HG03342 (cell line): ENCODE data around the gene FADS3.

Source experiments
- ATAC-seq: cut with Tn5 transposase; IDR thresholded peaks from one replicate; pipeline ENCODE4 v1.9.1; 2021; ENCODE audit warnings: mild to moderate bottlenecking, moderate library complexity; ENCODE audit not compliant: unreplicated experiment

Gene FADS3

DNA sequence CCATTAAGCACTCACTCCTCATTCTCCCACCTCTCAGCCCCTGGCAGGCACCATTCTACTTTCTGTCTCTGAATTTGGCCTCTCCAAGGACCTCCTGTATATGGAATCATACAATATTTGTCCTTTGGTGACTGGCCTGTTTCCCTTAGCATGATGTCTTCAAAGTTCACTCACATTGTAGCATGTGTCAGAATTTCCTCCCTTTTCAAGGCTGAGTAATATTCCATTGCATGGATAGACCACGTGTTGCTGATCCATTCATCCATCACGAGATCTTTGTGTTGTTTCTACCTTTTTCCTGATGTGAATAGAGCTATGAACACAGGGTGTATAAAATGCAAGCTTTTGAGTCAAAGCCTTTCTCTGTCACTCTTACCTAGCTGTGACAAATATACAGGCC is 51.6 kb downstream of the FADS3 start:
- ATAC-seq, result no peak

DNA sequence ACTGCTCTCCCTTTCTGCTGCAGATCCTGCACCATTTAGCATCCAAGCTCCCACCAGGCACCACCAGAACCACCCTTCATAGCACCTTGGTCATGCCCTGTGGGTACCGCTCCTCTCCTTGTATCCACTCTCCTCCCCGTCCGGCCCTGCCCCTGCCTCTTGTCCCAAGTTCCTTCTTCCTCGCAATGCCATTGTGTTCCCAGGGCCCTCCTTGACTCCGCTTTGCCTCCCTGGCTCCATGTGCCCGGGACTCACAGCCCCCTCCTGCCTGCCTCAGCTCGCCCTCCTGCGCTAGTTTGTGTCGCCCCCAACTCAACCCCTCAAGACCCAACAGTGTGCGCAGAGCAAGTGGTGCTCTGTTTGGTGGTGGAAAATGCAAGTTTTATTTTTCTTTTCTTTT is 52.4 kb downstream of the FADS3 start:
- ATAC-seq, result no peak

DNA sequence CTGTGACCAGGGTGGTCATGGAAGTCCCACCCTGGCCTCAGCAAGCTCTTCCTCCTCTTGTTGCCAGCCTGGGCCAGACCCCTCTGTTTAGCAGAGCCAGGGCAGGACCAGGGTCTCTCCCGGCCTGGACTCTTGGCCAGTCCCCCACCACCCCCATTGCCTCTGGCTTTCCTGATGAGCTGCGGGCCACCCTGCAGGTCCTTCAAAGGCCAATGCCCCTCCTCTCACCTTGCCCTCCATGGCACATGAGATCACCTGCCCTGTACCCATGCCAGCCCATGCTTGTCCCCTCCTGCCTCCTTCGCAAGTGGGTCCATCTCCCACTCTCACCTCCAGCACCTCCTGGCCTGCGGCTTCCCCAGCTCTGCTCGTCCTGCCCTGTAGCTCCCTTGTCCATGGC is 52.8 kb downstream of the FADS3 start:
- ATAC-seq, result no peak

DNA sequence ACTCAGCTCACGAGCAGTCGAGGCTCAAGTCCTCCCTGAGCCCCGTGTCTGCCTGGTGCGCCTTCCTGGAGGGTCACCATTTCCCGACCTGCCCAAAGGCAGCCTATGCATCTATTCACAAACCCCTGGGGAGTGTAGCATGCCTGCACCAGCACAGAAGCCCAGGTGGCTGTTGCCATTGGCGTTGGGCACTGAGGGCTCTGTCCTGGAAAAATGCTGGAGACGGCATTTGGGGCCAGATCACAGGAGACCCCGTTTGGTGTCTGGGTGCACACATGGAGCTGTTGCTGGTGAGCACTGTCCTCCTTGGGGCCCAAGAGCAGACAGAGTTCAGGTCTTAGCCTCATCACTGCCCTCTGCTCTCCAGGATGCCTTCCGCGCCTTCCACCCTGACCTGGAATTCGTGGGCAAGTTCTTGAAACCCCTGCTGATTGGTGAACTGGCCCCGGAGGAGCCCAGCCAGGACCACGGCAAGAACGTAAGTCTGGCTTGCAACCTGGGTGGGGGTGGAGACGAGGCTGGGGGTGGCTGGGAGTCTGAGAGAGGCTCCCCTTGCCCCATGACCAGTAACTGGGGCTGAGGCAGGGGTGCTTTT is 53.8 kb downstream of the FADS3 start:
- ATAC-seq, result no peak

DNA sequence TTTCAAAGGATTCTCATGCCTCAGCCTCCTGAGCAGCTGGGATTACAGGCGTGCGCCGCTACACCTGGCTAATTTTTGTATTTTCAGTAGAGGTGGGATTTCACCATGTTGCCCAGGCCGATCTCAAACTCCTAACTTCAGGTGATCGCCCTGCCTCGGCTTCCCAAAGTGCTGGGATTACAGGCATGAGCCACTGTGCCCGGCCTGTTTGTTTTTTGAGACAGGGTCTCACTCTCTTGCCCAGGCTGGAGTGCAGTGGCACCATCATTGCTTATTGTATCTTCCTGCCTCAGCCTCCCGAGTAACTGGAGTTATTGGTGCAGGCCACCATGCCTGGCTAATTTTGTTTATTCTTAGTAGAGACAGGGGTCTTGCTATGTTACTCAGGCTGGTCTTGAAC is 55.2 kb downstream of the FADS3 start:
- ATAC-seq, result no peak

DNA sequence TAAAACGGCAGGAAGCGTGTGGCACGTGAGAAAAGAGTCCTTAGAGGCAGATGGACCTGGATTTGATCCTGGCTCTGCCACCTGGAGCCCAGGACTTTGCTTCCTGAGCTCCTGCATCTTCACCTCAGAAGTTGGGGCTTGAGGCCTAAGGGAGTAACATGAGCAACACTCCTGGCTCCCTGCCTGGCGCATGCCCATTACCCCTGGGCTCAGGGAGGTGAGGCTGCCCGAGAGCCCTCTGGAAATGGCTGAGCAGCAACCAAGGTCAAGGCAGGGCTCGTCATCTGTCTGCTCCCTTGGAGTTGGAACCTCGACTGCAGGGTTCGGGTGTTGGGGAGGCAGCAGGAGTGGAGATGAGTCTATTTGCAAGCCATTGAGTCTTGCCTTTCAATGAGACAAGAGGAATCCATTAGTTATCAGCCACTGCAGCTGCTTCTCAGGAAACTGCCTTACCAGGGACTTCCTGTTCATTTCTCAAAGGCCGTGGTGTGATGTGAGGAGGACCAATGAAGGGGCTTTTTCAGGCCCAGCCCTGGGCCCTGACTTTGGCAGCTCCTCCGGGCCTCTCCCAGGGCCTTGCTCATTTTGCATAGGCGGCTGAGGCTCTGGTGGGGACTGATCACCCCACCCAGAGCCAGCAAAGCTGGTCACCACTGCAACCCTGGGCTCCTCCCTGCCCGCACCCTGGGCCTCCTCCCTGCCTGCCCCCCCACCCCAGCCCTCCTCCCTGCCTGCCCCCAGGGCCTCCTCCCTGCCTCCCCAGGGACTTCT is 56.9 kb downstream of the FADS3 start:
- ATAC-seq, result peak; percentile 90

DNA sequence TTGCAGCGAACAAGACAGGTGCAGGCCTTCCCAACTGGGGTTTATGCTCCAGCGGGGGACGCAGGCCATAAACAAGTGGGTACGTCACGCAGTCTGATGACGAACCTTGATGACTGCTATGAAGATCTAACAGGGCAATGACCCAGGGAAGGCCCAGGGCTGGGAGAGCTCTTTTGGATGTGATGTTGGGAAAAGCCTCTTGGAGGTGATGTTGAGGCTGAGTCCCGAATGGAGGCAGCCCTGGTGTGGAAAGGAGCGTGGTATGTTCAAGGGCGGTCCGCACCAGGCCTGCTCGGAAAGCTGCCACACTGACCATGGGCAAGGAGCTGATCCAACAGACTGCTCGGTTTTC is 57.4 kb downstream of the FADS3 start:
- ATAC-seq, result no peak

DNA sequence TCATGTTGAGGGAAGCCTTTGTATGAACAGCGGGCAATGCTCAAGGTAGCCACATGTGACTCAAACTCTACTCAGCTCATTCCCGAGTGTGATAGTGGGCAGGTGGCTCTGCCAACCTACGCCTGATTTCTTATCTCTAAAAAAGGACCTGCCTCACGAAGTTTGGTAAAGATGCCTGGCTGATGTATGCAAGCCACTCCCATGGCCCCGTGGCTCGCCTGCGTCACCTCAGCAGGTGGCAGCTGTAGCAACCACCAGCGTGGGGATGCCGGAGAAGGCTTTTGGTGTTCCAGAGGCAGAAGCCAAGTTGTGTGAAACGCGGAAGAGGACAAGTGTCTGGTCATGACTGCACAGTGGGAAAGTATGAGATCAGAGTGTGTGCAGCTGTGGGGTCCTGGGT is 57.9 kb downstream of the FADS3 start:
- ATAC-seq, result no peak

DNA sequence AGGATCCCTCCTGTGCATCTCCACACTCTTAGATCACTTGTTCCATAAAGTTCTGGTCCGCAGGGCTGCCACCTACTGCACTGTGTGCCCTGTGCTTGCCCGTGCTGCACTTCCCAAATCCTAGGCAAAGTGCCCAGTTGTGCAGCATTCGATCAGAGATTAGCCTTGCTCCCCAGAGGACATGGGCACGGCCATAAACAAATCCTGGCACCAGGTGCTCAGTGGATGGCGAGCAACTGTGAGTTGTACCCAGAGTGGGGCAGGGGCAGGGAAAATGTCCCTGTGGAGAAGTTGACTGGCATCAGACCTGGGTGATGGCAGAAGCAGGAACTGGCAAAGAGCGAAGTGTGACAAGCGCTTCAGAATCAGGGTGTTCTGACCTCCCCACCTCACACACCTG is 58.6 kb downstream of the FADS3 start:
- ATAC-seq, result no peak

DNA sequence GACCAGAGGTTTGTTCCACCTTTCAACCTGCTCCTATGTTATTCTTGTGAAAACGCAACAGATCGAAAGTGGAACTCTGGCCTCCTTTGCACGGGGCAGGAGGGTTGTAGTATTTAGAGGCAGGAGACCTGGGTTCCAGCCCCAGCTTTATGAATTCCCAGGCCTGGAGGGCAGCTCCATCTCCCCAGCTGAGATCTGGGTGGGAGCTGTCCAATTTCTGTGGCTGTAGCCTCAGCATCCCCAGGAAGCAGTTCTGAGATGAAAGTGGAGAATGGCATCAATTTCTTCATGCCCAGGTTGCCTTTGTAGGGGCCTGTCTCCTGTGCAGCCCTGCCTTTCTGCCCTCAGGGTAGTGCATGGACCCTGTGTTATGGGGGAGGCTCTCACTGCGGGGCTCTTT is 59.1 kb downstream of the FADS3 start:
- ATAC-seq, result no peak

DNA sequence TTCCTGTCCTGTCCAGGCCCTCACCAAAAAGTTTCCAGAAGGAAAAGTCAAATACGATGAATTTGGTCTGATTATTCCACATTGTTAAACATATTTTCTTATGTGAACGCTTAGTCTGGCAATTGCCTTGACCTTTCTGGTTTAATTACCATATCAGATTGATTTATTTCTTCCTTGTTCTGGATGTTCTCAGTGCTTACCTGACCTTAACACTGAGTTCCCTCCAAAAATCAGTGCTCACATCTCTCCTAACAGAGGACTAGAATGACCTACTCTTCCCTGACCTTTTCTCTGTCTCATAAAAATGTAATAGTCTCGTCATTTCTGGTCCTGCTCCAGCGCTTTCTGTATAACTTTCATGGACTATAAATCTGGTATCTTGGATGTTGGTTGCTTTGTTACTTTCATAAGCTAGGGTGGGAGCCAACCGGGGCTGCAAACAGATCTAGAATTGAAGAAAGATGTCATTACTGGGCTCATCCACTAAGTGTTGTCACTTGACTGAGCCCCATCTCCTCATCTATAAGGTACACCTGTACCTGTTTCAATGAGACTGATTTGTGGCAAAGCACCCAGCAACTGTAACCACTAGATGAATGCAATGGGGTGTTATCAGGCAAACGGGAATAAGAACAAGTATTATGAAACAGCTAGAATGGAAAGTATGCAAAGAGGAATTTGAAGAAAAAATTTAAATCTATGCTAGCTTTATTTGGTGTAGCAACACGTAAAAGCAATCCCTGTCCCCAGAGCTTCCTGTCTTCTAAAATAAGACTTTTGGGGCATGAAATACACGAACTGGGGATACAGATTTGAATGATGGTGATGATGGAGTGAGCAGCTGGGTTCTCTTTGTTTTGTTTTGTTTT is 60.9 kb downstream of the FADS3 start:
- ATAC-seq, result no peak

DNA sequence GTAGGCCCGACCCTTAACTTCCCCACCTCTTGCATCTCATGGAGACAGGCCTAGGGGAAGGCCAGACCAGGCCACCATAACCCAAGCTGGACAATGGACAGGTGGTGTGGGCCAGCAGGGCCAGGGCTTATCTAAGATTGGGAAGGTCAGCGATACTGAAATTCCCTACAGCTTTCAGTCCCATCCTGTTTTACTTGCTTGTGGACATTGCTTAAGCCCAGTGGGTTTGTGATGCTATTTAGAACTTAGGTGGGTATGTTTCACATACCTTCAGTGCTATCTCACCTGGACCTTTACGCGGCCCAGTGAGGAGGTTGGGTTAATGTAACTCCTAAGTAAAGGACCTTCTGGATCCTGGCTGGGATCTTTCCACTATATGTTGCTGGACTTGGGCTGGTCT is 61.5 kb downstream of the FADS3 start:
- ATAC-seq, result no peak

DNA sequence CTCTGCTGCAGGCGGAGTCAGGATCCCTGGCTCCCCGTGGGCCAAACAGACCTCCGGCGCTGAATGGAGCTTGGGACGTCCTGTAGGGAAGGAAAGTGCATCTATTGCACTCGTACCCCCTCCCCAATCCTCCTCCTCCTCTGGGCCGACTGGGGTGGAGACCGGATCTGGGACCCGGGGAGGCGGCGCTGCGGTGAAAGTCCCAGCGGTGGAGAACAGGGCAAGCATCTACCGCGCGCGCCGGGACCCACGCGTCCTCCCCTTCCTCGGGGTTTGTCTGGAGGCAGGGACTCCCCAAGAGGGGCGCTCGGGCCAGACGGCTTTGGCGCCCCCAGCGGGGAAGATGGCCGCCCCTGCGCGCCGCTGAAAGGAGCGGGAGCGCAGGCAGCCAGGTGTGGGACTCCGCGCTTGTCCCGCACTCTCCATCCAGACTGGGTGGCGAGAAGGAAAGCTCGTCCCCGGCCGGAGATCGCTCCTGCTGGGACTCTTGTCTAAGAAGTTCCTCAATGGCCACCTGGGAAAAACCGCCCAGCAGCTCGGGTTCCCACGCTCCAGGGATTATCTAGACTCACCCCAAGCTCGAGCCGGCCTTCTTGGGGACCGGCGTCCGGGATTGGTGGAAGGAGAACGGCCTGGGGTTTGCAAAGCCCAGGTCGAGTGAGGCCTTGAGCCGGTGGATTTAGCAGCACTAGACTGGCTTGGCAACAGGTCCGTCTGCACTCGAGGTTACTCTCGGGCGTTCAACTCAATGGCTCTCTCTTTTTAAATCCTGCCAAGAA is 62.5 kb downstream of the FADS3 start:
- ATAC-seq, result peak; percentile 23

DNA sequence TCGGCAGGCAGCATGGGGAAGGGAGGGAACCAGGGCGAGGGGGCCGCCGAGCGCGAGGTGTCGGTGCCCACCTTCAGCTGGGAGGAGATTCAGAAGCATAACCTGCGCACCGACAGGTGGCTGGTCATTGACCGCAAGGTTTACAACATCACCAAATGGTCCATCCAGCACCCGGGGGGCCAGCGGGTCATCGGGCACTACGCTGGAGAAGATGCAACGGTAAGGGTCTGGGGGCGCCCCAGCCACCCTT is 63.0 kb downstream of the FADS3 start:
- no peak for ATAC-seq

DNA sequence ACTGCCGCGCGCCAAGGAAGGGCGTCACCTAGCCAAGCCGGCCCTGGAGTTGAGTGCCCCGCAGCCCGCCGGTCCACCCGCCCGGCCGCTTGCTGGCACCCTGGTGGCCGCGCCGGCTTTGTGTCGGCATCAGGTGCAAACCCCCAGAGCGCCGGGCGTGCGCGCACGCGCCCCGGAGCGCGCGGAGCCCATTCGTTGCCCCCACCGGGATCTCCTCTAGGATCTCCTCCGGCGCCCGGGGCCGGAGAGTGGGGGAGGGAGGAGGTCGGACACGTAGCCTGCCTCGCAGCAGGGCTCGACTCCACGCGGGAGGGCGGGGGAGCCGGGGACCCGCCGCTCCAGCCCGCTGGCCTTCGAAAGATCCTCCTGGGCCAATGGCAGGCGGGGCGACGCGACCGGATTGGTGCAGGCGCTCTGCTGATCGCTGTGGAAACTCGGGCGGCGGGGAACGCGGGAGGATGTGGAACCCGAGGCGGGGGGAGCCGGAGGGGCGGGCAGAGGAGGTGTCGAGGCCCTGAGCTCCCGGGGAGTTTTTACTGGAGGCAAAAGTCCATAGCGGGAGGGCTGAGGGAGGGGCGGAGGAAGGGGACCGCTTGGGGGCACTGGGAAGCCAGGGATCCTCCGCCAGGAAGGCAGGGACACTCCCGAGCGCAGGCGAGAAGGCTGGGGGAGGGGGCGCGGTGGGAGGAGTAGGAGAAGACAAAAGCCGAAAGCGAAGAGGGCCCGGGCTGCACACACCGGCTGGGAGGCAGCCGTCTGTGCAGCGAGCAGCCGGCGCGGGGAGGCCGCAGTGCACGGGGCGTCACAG is 63.6 kb downstream of the FADS3 start, which contains the start of gene FADS2:
Gene FADS2 (plus strand): TSS at position 730 of the 808 bp plus-strand sequence. CDS start 91 bp downstream, outside the sequence.
- peak; percentile 73 for ATAC-seq

DNA sequence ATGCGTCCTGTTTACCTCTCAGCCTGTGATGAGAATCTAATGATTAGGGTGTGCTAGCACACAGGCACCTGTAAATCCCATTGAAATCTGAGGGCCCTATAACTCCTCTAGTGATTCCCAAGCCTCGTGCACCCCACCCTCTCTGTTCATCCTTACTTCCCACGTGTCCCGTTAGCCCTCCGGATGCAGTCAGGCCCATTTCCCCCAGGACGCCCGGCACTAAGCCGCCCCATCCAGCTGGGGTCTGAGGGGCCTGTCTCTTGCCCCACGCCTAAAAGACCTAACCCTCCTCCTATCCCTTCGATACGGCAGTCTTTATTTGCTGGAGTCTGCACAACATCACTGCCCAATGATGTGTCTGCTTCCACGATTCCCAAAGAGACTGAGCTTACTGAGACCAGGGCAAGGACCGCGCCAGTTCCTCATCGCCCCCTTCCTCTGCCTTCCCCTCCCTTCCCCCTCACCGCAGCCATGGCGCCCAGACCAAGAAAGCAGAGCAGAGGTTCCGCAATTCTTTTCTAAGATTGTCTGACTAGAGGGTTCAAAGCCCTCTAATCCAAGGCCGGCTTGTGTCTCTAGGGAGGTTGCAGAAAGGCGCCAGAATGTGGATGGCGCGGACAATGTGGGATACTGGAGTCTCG is 64.3 kb downstream of the FADS3 start:
- ATAC-seq, result no peak
